GM21447 (cell line): ENCODE results near the gene METTL22.

ENCODE experiments used
- ATAC-seq: cut with Tn5 transposase; IDR thresholded peaks from one replicate; pipeline ENCODE4 v1.9.1; 2021; ENCODE audit not compliant: unreplicated experiment

METTL22 gene, protein sequence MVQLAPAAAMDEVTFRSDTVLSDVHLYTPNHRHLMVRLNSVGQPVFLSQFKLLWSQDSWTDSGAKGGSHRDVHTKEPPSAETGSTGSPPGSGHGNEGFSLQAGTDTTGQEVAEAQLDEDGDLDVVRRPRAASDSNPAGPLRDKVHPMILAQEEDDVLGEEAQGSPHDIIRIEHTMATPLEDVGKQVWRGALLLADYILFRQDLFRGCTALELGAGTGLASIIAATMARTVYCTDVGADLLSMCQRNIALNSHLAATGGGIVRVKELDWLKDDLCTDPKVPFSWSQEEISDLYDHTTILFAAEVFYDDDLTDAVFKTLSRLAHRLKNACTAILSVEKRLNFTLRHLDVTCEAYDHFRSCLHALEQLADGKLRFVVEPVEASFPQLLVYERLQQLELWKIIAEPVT

DNA sequence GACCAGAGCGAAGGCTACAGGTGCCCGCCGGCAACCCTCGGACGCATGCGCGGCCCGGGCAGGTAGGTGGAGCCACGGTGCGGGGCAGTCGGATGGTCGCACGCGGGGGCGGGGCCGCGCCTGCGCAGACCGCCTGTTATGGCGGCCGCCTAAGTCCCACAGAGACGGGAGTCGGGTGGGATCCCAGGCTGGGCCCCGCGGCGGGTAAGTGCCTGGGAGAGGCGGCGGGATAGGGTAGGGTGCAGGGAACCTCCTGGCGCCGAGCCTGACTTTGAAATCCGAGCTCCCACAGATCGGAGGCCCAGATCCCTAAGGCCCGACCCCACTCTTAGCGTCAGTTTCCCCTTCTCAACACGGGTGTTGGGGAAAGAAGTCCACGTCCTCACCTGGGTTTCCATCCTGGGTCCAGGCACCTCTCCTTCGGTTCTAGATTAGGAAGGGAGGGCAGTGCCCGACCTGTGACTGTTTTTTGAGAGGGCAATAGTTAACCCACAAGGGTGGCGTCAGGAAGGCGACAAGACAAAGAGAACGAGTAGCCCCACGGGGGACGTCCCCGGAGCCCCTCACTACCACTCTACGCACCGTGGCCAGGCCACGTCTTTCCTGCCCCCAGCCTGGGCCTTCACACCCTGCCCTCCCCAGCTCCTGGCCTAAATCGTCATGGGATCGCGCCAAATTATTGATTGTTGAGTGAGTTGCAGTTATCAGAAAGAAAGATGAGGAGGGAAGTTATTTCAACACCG, at the start of gene METTL22:
Gene METTL22, plus strand, starts transcription at position 127 of the 743 bp plus-strand sequence. CDS start 3,968 bp downstream, outside the sequence.
- peak; percentile 89 for ATAC-seq

DNA sequence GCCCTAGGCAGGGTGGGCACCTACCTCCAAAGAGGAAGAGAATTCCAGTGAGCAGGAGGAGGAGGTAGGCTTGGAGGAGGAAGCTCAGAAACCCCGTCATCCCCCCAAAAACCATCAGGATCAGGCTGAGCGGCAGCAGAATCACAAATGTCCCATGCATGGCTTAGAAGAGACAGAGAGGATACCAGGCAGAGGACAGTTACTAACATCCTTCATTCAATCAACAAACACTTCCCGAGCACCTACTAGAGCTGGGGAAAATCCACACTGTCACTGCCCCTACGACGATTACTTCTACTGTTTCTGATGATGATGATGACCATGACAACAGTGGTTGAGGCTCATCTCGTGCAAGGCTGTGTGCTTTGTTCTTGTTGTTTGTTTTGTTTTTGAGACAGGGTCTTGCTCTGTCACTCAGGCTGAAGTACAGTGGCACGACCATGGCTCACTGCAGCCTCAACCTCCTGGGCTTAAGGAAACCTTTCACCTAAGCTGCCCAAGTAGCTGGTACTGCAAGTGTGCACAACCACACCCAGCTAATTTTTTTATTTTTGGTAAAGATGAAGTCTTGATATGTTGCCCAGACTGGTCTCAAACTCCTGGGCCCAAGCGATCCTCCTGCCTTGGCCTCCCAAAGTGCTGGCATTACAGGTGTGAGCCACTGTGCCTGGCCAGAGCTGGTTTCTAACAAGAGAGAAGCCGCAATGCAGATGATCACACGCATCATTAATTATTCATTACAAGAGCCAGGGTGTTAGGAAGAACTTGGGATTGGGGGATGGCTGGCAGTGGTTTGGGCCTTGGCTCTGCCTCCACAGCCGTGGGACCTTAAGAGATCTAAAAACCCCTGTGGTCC, 49.2 kb upstream of the METTL22 start:
- no peak for ATAC-seq

DNA sequence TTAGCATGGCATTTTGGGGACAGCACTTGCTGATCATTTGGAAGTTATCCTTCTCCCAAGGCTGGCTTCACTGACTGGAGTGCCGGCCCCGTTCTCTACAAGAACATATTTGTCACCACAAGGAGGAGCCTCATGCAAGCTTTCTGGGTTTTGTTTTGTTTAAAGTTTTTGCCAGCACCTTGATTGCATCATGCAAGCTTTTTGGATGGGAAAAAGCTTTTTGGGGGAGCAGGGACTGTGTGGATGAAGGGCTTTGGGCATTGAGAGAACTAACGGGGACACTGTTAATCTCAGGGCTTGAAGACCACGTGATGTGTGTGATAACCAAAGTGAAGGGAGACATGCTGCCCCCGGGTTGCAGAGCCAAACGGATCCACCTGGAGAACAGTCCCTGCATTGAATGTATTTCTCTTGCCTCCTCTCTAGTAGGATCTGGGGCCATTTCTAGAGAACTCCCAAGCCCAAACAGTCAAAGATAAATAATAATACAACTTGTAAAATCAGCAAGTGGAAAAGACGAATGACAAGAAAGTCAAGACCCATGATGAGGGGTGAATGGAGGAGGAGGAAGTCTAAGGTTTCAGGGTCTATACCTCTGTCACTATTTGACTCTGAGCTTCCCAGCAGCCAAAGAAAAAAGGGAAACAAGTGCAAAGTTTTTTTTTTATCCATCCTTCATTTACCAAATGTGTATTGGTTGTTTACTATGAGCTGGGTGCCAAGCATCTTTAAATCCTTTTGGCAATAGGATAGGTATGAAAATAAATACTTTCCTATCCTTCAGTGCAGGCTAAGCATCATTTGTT, 48.4 kb upstream of the METTL22 start:
- no peak for ATAC-seq

DNA sequence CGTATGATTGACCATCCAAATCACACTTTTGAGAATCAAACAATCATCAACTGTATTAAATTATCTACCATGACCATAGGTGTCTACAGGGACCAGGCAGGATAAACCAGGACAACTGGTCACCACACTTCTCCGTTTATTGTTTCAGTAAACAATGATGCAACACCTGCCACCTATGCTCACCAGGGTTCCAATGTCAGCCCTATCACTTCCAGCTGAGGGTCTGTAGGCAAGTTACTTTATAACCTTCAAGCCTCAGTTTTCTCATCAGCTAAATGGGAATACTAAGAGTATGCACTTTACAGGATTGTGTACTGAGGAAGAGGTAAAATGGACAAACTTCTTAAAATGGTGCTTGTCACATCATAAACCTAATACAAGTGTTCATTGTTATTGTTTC, 46.1 kb upstream of the METTL22 start:
- ATAC-seq, result no peak

DNA sequence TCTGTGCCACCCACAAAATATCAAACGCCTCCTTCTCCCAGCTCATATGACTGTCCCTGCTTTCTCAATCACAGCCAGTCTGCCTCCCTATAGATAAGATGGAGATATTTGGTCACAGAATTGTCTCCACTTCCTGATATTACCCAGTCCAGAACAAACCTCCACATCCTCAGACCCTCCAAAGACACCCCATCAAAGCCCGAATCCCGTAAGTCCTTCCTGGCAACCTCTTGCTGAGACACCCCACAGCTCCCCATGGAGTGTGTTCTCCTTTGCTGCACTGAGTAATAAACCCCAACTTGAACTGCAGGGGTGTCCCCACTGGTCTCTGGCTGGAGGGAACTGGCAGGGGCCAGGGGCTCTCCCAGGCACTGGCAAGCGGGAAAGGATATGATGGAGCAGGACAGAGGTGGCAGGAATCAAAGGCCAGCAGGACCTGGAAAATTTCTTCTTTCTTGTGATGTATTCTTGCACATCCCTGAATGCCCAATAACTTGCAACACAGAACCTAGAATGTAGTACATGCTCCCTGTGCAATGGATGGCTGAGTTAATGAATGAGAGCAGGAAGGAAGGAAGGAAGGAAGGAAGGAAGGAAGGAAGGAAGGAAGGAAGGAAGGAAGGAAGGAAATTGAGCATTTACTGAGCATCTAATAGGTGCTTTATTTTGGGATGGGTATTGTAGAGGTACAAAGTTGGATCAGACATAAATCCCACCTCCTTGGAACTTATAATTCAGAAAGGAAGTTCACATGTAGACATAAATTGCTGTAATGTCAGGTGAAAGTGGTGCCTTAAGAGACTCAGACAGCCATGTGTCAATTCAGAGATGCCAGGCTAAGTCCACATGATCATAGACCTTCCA, 45.1 kb upstream of the METTL22 start:
- no peak for ATAC-seq

DNA sequence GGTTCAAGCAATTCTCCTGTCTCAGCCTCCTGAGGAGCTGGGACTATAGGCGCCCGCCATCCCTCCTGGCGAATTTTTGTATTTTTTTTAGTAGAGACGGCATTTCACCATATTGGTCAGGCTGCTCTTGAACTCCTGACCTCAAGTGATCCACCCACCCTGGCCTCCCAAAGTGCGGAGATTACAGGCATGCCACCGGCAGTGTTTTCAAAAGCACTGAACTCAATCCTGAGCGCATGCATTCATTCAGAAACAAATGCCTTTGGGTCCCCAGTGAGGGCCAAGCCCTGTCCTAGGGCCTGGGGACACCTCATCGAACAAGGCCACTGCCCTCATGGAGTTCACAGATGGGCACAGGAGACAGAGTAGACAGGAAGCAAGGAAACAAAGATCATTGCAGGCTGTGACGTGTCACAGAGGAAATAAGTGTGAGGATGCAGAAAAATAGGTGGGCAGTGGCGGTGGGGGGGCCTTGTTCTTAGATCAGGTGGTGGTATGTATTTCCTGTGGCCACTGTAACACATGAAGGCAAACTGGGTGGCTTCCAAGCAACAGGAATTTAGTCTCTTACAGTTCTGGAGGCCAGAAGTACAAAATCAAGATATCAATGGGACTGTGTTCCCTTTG, 43.7 kb upstream of the METTL22 start:
- no peak for ATAC-seq

DNA sequence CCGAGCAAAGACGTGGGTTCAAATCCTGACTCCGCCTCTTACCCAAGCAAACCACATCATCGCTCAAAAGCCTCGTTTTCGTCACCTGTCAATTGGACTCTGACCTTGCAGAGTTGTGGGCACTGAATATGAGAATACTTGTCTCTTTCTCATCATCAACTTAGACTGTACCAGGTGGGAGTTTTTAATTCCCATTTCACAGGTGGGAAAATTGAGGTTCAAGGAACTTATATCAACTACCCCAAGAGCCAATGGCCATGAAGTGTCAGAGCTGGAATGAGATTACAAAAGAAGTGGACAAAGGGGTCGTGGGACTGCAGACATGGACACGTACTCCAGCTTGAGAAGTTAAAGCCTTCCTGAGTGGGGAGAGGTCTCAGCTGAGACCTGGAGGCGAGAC, 41.9 kb upstream of the METTL22 start:
- ATAC-seq, result no peak

DNA sequence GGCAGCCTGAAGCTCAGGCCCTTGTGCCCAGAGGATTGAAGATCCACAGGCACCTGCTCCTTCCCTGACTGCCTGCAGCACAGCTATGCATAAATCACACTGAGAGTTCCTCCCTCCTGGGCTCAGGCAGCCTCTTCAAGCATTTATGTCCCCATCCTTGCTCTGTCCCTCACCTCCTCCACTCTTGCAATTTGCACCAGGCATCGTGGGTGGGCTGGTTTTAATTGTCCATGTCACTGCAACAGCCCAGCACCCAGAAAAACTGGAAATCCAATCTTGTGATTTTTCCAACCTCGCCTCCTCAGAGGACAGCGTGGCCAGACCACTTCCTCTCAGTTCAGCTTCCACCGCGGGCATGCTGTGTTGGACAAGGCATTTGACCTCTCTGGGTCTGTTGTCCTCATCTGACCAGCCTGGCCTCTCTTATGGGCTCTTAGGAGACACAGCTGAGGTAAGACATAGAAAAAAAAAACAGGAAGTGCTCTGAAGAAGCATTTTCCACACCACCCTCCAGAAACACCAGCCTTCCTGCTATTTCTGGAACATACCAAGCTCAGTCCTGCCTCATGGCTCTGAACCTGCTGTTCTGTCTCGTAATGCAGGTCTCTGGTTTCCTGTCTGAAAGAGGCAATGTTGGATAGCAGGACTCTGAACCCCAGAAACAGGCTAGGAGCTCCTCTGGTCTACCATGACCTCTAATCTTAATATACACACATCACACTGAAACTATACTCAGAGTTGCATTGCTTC, 39.5 kb upstream of the METTL22 start:
- ATAC-seq, result peak; percentile 51

DNA sequence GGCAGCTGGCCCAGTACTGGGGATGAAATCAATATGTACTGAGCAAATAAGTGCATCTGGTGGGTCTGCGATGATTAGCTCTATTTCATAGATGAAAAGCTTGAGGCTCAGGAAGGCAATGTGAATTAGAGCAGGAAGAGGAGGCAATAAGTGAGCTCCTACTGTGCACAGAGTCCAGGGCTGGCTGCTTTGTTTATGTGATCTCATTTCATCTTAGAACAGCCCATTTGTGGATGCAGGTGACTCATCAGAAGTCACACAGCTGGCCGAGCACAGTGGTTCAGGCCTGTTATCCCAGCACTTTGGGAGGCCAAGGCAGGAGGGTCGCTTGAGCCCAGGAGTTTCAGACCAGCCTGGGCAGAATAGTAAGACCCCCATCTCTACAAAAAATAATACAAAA, 38.3 kb upstream of the METTL22 start:
- ATAC-seq, result no peak

DNA sequence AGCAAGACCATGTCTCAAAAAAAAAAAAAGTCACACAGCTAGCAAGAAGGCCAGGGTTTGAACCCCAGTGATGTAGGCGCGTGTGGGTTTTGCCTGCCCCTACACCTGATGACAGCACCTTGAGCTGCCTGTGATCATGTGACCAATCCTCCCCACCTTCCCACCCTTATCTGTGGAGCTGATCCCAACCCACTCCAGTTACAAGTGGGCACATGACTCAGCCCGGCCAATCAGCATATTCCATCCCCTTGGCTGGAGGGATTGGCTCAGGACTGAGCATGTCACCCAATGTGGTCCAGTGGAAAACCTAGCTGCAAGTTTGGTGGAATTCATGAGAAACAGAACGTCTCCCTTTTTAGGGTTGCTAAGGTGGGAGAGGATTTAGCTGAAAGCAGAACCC, 37.8 kb upstream of the METTL22 start:
- ATAC-seq, result no peak

DNA sequence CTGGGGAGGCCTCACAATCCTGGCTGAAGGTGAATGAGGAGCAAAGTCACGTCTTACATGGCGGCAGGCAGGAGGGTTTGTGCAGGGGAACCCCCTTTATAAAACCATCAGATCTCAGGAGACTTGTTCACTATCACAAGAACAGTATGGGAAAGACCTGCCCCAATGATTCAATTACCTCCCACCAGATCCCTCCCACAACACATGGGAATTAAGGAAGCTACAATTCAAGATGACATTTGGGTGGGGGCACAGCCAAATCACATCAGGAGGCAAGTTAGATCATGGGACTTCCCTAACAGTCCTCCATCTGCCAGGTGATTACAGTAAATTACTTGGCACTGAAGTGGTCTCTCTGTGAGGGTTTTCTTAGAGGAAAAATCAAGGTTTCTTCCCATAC, 36.5 kb upstream of the METTL22 start:
- ATAC-seq, result no peak

DNA sequence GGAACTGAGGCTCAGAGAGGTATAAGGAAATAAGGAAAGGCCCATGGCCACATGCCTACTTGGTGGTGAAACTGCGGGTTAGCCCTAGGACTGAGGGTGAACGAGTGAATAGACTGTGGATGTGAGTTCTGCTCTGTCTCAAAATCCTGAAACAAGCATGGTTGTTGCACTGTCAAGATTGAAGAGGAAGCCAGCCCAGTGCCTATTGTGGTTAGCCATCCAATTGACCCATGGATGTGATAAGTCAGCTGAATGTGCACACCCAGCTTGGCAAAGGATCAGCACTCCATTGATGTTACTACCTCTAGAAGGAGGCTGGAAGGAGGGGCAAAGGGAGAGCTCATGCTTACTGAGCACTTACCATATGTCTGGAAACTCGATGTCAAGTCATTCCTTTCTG, 35.6 kb upstream of the METTL22 start:
- no peak for ATAC-seq

DNA sequence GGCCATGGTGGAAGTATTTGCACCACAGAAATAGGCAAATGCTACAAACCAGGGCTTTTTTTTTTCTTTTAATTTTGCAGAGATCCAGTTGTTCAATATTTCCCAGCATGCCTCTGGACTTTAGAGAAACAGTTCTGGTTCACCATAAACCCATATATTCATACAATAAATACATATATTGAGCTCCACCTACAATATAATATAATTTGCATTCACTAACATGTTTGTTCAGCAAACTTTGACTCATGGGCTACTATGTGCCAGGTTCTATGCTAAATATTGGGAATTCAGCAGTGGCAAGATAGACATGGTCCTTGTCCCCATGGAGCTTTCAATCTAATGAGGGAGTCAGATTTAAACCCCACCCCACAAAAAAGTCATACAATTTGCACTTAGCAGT, 34.4 kb upstream of the METTL22 start:
- no peak for ATAC-seq

DNA sequence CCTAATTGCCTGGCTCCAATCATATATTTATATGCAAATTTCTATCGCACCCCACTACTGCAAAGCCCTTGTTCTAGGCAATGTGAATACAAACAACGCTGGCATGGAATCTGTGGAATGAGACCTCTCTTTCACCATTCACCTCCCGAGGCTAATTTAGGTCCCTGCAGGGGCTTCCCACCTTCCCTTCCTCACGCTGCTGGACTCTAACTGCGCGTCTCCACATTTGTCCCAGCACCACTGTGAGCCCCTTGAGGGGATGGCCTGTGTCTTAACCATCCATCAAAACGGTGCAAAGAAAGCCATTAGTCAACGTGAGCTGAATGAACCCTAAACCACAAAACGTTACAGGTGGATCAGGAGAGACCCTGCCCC, 32.8 kb upstream of the METTL22 start:
- ATAC-seq, result no peak

DNA sequence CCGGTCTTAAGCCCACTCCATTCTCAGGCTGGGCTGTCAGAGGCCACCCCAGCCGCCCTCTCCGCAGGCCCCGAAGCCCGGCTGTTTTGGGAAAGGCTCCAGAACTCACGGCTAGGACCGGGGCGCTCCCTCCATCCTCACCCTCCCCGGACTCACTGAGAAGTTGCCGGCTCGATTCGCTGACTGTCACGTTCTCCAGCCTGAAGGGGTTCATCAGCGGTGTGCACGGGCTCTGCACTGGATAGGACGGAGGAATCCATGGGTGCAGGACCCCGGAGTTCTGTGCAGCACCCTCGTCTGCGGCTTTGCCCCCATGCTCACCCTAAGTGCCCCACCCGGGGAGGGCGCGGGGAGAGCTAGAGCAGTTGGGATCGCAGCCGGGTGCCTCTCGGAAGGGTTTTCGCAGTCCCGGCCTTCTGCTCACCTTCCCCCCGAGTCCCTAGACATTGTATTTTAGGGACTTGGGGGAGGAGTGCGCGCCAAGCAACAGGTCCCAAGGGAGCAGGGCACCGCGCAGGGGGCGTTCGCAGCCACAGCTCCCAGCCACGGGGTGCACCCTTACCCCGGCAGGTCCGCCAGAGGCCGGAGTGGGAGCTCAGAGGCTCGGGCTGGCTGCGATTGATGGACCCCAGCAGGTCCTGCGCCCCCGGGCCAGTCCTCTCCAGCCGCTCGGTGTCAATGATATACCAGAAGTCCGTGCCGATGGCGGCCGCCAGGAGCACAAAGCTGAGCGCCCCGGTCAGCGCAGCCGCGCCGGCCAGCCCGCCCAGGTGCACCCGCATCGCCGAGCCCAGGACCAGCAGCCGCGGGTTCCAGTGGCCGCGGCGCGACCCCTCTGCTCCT, 32.2 kb upstream of the METTL22 start:
- ATAC-seq, result no peak

DNA sequence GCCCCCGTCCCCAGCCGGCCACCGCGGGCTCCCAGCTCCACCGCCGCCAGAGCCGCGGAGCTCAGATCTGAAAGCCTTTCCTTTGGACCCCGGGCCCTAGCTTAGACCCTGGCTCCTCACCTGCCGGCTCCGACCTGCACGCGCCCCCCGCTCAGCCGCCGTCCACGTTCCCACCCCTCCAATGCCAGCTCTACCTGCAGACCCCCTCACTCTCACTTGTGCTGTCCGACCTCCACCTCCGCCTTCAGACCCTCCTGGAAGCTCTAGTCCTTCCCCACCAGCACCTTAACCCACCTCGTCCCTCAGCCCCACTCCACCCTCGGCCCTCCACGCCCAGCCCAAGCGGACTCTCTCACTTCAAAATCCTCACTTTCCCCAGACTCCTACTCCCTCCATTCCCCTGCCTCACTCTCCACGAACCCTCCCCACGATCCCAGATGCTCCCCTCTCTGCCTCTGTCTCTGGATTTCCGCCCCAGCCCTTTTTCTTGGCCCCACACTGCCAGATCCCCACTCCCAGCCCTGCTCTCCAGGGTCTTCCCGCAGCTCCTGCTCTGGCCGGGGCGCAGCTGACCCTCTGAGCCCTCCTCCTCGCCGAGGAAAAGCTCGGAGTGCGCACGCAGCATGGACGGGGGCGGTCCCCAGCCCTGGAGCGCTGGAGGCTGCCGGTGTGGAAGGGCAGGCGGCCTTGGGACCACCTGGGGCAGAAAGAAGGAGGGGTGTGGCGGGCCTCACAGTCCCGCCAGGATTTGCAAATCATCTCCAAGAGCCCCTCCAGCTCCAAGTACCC, 31.4 kb upstream of the METTL22 start, which contains the start of gene TMEM114:
Gene TMEM114, minus strand, starts transcription at position 612 of the 789 bp plus-strand sequence. CDS start 673 bp downstream, outside the sequence.
- ATAC-seq, result no peak

DNA sequence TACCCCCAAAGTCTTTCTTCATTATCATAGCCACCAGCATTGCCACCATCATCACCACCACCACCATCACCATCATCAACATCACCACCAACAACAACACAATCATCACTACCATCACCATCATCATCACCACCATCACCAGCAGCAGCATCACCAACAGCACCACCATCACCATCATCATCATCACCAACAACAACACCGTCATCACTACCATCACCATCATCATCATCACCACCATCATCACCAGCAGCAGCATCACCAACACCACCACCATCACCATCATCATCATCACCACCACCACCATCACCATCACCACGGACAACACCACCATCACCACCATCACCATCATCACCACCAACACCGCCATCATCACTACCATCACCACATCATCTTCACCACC, 30.7 kb upstream of the METTL22 start:
- ATAC-seq, result no peak
